H1 (cell line): ENCODE results near the gene DOCK9. TPM values are rescaled to one million over a fixed set of nuclear protein-coding genes. Genes with fewer than 3 reads are reported as not detected.

ENCODE experiments used
- ATF2 ChIP-seq: IDR thresholded peaks from 2 replicates; pipeline ENCODE4 v1.6.1; 2012; ENCODE audit warnings: low read length, inconsistent platforms
- EZH2 ChIP-seq: fragments of 200-600 bp; sonication (generic); IDR thresholded peaks from 2 replicates; pipeline ENCODE4 v1.7.1; 2012; ENCODE audit warnings: low read depth, mild to moderate bottlenecking, moderate library complexity, low read length, inconsistent platforms; ENCODE audit not compliant: severe bottlenecking
- RBBP5 ChIP-seq: IDR thresholded peaks from 2 replicates; pipeline ENCODE4 v1.7.1; 2012; ENCODE audit warnings: low read depth, mild to moderate bottlenecking, inconsistent platforms, low read length, moderate library complexity, borderline replicate concordance
- polyA plus RNA-seq, 7 experiments: library from polyadenylated mRNA; depleted of rRNA in 3 of 7; stranded (reverse) in 5 of 7; unstranded in 2 of 7; fragments of >200 nt in 5 of 7; fragments of 200-250 nt in 2 of 7; gene quantifications; 1 replicate in 5 of 7; 2 replicates in 1 of 7; 4 replicates in 1 of 7; pipeline versions ENCODE4 v1.2.1 to v1.2.3, GENCODE V29; 2011 to 2013; ENCODE audit warnings: missing spikeins in 2 of 7, mixed read lengths in 2 of 7
- total RNA-seq: library from RNA; stranded (reverse); fragmentation: NEBNext Ultra II Directional; extraction: Animal tissue kit (Norgen Biotek cat#: 25700); gene quantifications from 2 replicates; pipeline ENCODE4 v1.2.1, GENCODE V29; 2021

The DOCK9 gene
- total and polyA plus RNA-seq, 2 of the 8 experiments (the other 6 are each of a cell fraction or from before 2014, with no cell fraction given) = 21.6 to 31.5 TPM

- TF ChIP-seq EZH2 = no peak
- TF ChIP-seq ATF2 = no peak
- no peak for TF ChIP-seq RBBP5
Measured at GRCh38 chr13:98774776-98775175, 203.1 kb downstream of the DOCK9 start (continued).
